GM12878 (cell line): ENCODE measurements around the gene MTHFS. TPM values are rescaled to one million over a fixed set of nuclear protein-coding genes. Genes with fewer than 3 reads are reported as not detected.

Experiments
- BACH1 ChIP-seq: fragments of 450-650 bp; IDR thresholded peaks from 2 replicates; pipeline ENCODE4 v1.6.1; 2017; ENCODE audit warnings: mild to moderate bottlenecking, borderline replicate concordance
- CHD2 ChIP-seq: IDR thresholded peaks from 2 replicates; pipeline ENCODE4 v1.6.1; 2011; ENCODE audit warnings: low read depth, low read length, improper control_type of control experiment, borderline replicate concordance
- CREM ChIP-seq: IDR thresholded peaks from 2 replicates; pipeline ENCODE4 v1.6.1; 2014; ENCODE audit warnings: antibody characterized with exemption, low read depth
- MTA2 ChIP-seq: fragments of 450-650 bp; IDR thresholded peaks from 2 replicates; pipeline ENCODE4 v1.6.1; 2016; ENCODE audit warnings: low read depth, mild to moderate bottlenecking, moderate library complexity
- MYC ChIP-seq: IDR thresholded peaks from 2 replicates; pipeline ENCODE4 v1.6.1; 2011; ENCODE audit warnings: mild to moderate bottlenecking, low read length, moderate library complexity, inconsistent platforms; ENCODE audit not compliant: insufficient read depth, insufficient replicate concordance, insufficient read length, severe bottlenecking
- NFYA ChIP-seq: IDR thresholded peaks from 2 replicates; pipeline ENCODE4 v1.6.1; 2011; ENCODE audit warnings: low read depth, mild to moderate bottlenecking, low read length, improper control_type of control experiment, borderline replicate concordance
- POLR2A ChIP-seq: IDR thresholded peaks from 2 replicates; pipeline ENCODE4 v1.6.1; 2011; ENCODE audit warnings: low read depth, mild to moderate bottlenecking, low read length
- RUNX3 ChIP-seq: IDR thresholded peaks from 2 replicates; pipeline ENCODE4 v1.6.1; 2012; ENCODE audit warnings: low read length, inconsistent platforms
- SPI1 ChIP-seq: IDR thresholded peaks from 2 replicates; pipeline ENCODE4 v1.6.1; 2011; ENCODE audit warnings: low read depth, mild to moderate bottlenecking, low read length, moderate library complexity, borderline replicate concordance; ENCODE audit not compliant: insufficient read depth
- ZNF207 ChIP-seq: fragments of 450-650 bp; IDR thresholded peaks from 2 replicates; pipeline ENCODE4 v1.6.1; 2014; ENCODE audit warnings: antibody characterized with exemption, mild to moderate bottlenecking, borderline replicate concordance
- ZNF274 ChIP-seq: IDR thresholded peaks from one replicate; pipeline ENCODE4 v1.8.0; 2011; ENCODE audit not compliant: insufficient read length, insufficient read depth
- polyA plus RNA-seq, 11 experiments: library from polyadenylated mRNA; depleted of rRNA in 4 of 11; unstranded in 6 of 11; stranded (reverse) in 5 of 11; fragments of >200 nt; fragmentation: Nextera tagmentation in 4 of 11; fragmentation: Illumina TruSeq in 1 of 11; extraction: Ambion mirVana in 4 of 11; extraction: Trizol in 1 of 11; gene quantifications; 1 replicate in 1 of 11; 2 replicates in 10 of 11; pipeline versions ENCODE4 v1.2.1 to v1.2.3, GENCODE V29; 2011 to 2016; ENCODE audit warnings: inconsistent platforms in 2 of 11, missing spikeins in 2 of 11, low read depth in 1 of 11
- total RNA-seq, 4 experiments: library from RNA; depleted of rRNA in 3 of 4; stranded (reverse); fragments of >200 nt in 3 of 4; fragmentation: Illumina TruSeq in 1 of 4; extraction: Trizol in 1 of 4; gene quantifications; 2 replicates each; pipeline versions ENCODE4 v1.2.1 to v1.2.3, GENCODE V29; 2013 to 2021
- TF ChIP-seq, protein P1 (sequence below): fragments of 150-350 bp; IDR thresholded peaks from 2 replicates; pipeline ENCODE4 v1.6.1; 2014; ENCODE audit warnings: mild to moderate bottlenecking, low read depth, low read length
- TF ChIP-seq, protein P2 (sequence below): IDR thresholded peaks from 2 replicates; pipeline ENCODE4 v1.6.1; 2012; ENCODE audit warnings: low read depth, low read length, improper control_type of control experiment
- TF ChIP-seq, protein P3 (sequence below): IDR thresholded peaks from 2 replicates; pipeline ENCODE4 v1.6.1; 2012; ENCODE audit warnings: low read depth, low read length, improper control_type of control experiment

MTHFS gene
- total and polyA plus RNA-seq, 10 of the 15 experiments (the other 5 are each of a cell fraction or from before 2014, with no cell fraction given) = 14.0 to 81.9 (median 31.8) TPM

DNA sequence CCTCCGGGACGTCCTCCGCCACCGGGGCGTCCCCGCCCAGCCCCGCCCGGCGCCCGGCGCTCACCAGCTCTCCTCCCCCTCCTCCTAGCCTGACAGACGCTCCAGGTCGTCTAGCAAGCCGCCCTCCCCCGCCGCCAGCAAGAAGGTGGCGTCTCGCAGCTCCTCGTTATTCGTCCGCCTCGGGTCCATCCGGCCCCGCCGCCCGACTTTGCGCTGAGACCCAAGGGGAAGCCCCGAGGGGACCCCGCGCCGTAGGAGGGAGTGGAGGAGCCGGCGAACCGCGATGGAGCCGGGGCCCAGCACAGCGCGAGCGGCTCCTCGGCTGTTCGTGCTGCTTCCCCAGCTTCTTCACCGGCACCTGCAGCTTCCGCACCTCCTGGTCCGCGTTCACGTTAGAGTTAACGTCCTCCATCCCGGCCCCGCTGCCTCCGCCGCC, 26.3 kb upstream of the MTHFS start (continued):
- no peak for TF ChIP-seq MYC
- peak; percentile 87 for TF ChIP-seq ZNF207
- TF ChIP-seq SPI1 = no peak
- TF ChIP-seq, protein P1, sequence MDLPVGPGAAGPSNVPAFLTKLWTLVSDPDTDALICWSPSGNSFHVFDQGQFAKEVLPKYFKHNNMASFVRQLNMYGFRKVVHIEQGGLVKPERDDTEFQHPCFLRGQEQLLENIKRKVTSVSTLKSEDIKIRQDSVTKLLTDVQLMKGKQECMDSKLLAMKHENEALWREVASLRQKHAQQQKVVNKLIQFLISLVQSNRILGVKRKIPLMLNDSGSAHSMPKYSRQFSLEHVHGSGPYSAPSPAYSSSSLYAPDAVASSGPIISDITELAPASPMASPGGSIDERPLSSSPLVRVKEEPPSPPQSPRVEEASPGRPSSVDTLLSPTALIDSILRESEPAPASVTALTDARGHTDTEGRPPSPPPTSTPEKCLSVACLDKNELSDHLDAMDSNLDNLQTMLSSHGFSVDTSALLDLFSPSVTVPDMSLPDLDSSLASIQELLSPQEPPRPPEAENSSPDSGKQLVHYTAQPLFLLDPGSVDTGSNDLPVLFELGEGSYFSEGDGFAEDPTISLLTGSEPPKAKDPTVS = no peak
- no peak for TF ChIP-seq RUNX3
- TF ChIP-seq CHD2 = 0 out of 2 replicates have a peak, but pooled peaks have one; percentile 42
- TF ChIP-seq, protein P2, sequence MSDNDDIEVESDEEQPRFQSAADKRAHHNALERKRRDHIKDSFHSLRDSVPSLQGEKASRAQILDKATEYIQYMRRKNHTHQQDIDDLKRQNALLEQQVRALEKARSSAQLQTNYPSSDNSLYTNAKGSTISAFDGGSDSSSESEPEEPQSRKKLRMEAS = 0 out of 2 replicates have a peak, but pooled peaks have one; percentile 48
- TF ChIP-seq, protein P3, sequence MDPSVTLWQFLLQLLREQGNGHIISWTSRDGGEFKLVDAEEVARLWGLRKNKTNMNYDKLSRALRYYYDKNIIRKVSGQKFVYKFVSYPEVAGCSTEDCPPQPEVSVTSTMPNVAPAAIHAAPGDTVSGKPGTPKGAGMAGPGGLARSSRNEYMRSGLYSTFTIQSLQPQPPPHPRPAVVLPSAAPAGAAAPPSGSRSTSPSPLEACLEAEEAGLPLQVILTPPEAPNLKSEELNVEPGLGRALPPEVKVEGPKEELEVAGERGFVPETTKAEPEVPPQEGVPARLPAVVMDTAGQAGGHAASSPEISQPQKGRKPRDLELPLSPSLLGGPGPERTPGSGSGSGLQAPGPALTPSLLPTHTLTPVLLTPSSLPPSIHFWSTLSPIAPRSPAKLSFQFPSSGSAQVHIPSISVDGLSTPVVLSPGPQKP = no peak
- TF ChIP-seq NFYA = no peak
- TF ChIP-seq CREM = no peak
- no peak for TF ChIP-seq BACH1
- TF ChIP-seq ZNF274 = no peak
- TF ChIP-seq MTA2 = no peak
- peak; percentile 62 for TF ChIP-seq POLR2A
